ENCODE data around the gene HLA-DQB1.

HLA-DQB1 gene

DNA sequence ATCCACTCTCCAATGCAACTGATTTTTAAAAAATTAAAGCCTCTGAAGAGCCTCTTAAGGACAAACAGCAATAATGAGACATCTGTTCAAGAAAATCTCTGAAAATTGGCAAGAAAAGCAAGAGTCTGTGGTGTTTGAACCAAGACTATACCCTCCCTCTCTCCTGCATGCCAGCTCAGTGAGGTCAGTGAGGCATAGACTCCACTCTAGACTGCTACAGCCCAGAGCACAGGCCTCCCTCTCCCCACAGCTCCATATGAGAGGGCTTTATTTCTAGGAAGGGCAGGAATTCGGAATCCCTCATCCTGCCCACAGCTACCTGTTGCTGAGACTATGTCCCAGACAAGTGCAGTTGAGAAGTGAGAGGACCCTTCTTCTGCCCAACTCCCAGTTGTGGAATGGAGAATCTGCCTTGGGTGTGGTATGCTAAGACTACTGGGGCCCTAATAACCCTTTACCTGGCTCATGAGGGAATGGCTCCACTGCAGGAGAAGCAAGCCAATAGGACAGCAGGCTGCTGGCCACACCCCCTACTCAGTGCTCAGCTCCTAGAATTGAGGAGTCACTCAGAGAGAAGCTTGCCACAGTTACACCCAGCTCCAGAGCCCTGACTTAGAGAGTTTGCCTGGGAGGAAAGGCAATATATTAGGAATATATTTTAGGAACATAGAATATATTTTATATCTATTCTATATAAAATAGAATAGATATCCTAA, 51.9 kb downstream of the HLA-DQB1 start:
- TF ChIP-seq, protein P1, sequence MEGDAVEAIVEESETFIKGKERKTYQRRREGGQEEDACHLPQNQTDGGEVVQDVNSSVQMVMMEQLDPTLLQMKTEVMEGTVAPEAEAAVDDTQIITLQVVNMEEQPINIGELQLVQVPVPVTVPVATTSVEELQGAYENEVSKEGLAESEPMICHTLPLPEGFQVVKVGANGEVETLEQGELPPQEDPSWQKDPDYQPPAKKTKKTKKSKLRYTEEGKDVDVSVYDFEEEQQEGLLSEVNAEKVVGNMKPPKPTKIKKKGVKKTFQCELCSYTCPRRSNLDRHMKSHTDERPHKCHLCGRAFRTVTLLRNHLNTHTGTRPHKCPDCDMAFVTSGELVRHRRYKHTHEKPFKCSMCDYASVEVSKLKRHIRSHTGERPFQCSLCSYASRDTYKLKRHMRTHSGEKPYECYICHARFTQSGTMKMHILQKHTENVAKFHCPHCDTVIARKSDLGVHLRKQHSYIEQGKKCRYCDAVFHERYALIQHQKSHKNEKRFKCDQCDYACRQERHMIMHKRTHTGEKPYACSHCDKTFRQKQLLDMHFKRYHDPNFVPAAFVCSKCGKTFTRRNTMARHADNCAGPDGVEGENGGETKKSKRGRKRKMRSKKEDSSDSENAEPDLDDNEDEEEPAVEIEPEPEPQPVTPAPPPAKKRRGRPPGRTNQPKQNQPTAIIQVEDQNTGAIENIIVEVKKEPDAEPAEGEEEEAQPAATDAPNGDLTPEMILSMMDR (IDR thresholded peaks at IDR 0.05; ENCODE audit: low read length, missing control alignments): no peak
- DNase-seq (ENCODE audit: low read depth): no peak
- H3K4me3 ChIP-seq (replicated peaks; ENCODE audit: low read depth, low read length): no peak overlapping the region

DNA sequence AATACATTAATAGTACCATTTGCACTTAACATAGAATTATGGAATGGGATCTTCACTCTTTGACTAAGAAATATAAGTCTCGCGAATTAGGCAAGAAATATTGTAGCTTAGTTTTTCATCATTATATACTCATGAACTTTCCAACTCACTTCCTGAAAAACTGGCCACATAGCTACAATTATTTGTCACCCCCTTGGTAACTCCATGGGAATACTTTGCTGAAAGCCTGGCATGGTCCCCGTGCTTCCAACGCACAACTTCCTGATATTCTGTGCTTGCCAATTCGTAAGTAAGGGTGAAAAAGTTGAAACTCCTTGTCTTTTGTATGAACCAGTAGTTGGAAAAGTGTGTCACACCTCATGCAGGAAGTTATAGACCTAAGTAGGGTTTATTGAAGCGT, 53.0 kb downstream of the HLA-DQB1 start:
- H3K4me3 ChIP-seq (replicated peaks; ENCODE audit: low read depth, low read length): no peak overlapping the region
- DNase-seq (ENCODE audit: low read depth): no peak
- TF ChIP-seq, protein P1 (IDR thresholded peaks at IDR 0.05; ENCODE audit: low read length, missing control alignments): no peak

DNA sequence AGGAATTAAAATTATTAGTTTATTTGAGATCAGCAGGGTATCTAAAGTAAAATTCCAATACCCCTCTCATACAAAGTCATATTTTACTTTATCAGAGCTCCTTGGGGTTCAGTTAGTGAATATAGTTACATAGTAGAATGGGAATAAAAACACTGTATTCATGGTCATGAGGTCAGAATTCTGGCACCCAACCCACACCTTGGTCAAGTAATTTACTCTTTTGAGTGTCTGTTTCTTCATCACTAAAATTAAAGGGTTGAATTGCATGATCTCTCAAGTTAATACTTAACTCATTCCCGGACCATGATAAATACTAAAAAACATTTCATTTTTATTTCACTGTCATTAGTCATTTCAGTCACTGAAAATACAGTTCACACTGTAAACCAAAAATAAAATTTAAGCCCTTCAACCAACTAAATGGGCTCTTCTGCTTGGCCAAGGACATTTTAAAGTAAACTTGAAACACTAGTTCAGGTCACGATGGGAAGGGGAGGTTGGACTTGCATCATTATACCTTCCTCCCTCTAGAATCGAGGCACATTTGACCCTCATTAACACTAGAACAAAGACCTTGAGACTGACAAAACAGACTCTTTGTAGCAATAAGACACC, 55.7 kb downstream of the HLA-DQB1 start:
- TF ChIP-seq, protein P1 (IDR thresholded peaks at IDR 0.05; ENCODE audit: low read length, missing control alignments): no peak
- H3K4me3 ChIP-seq (replicated peaks; ENCODE audit: low read depth, low read length): no peak overlapping the region
- DNase-seq (ENCODE audit: low read depth): no peak

DNA sequence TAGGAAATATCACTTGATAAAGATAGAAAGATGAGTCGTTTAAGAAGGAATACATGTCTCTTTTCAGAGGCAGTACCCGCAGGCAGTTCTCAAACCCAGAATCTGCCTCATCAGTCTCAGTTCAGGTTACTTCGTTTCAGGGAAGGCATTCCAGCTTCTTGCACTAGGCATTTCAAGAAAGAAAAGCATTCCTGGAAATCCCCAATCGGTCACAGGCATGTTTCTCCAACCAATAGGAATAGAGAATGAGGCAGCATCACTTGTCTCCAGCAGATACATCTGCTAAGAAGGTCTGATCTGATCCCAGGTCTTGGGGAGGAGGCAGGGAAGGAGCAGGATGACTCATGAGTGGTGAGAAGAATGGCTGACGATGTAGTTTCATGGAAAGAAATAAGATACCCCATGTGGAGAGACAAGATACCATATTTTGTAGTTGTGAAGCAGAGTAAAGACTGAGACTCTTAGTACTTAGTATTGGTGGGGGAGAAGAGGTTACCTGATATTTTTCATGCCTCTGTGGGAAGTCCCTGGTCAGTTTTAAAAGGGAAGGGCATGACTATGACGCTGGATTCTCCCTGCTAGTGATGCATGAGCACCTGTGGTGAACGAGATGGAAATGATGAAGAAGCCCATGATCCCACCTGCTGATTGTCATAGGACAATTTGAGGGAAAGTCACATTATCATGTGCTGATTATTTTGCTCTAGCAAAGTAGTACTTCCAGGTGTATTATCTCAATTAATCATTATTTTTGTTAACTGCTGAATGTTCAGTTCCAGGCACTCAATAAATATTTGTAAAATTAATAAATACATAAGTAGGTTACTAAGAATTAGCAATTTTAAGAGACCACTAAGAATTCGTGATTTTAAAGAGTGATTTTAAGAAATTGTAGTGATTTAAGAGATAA, 56.5 kb downstream of the HLA-DQB1 start:
- TF ChIP-seq, protein P1 (IDR thresholded peaks at IDR 0.05; ENCODE audit: low read length, missing control alignments): no peak

More for the DNA sequence above, 56.5 kb downstream of the HLA-DQB1 start:
- no peak overlapping the region for H3K4me3 ChIP-seq (replicated peaks; ENCODE audit: low read depth, low read length)
- DNase-seq (ENCODE audit: low read depth): peak; percentile 94
